ENCODE measurements around the gene NACC2. TPM values are rescaled to one million over a fixed set of nuclear protein-coding genes. Genes with fewer than 3 reads are reported as not detected.

The NACC2 gene
- polyA plus RNA-seq, 12 donors: 4.9 to 60.9 (median 9.1) TPM

DNA sequence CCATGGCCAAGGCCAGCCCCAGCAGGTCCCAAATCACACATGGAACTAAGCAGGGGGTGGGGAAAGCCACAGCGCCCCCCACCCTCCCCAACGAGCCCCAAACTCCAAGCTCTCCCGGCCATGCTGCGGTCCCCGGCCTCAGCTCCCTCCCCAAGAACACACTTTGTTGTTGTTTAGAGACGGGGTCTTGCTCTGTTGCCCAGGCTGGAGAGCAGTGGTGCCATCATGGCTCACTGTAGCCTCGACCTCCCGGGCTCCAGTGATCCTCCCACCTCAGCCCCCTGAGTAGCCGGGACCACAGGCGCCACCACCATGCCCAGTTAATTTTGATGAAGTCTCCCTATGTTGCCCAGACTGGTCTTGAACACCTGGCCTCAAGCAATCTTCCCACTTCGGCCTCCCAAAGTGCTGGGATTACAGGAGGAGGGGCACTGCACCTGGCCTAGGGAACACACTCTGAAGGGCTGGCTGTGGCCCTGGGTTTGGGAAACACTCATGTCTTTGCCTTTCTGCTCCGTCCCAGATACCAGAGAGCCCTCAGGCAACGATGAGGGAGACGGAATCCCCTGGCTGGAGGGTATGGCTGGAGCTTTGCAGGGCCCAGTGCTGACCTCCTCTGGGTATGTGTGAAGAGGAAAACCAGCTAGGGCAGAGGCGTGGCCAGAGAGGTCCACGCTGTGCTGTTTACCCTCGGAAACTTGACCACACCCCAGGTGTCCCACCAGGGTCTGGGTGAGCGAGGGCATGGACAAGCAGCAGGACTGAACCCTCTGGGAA lies 80.8 kb downstream of the NACC2 start:
- DNase-seq: no peak

GRCh38 chr9:136013524-136014034 lies 81.5 kb downstream of the NACC2 start:
- no peak for DNase-seq

DNA sequence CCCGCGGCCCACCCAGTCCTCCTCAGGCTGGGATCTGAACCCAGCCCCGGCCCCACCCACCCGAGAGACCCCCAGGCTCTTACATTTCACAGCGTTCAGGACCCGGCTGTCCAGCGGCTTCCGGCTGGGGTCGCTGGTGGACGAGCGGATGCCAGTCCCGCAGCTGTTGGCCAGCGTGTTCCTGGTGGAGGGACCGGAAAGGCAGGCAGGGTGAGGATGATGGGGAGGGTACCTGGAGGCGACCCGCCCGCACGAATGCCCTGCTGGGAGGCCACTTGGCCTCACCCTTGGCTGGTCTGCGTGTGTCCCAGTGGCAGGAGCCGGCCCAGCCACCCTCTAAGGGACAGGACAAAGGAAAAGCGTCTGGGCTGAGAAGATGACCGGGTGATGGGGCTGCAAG lies 82.0 kb downstream of the NACC2 start:
- DNase-seq: no peak

GRCh38 chr9:136012651-136013050 lies 82.4 kb downstream of the NACC2 start:
- DNase-seq: no peak

GRCh38 chr9:136011703-136012496 lies 83.2 kb downstream of the NACC2 start:
- peak; percentile 73 for DNase-seq

DNA sequence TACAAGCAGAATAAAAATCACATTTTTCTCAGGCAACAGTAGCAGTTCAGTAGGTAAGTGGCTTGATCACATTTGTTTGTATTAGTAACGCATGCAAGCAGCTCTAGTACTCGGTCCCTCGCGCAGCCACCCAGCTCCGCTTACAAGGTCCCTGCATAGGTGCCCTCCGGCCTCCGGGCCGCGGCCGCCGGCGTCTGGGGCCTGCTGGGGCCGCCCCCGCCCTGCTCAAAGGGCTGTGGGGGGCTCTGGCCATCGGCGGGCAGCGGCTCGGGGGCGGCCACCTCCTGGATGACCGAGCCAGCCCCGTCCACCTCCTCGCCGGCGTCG lies 83.8 kb downstream of the NACC2 start:
- DNase-seq: no peak

DNA sequence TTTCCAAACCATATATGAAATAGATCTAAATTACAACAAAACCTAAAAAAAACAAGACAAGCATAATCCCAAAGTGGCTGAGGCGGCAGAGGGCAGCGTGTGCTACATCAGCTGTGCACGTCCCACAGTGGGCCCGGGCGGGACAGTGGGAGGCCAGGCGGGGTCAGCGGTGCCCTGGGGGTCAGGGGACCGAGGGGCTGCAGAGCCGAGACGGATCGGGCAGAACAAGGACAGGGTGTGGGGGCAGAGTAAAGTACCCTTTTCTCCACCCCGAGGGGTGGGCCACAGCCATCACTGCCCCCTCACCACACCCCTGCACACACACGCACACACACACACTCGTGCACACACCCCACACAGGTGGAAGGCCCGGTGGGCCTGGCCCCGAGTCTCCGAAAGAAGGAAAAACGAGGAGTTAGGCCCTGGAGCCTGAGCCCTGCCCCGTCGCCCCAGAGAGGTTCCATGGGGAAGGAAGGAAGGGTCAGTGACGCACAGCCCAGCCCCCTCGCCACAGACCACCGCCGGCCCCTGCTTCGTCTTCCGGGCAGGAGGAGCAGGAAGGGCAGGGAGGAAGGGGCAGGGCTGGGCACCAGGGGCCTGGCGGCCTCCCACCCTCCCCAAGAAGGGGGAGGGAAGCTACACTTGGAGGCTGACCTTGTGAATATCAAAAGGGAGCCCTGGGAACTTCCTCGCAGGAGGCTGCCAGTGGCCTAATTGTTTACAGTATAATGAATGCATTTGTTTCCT lies 84.3 kb downstream of the NACC2 start:
- DNase-seq: no peak

- DNase-seq: no peak
Observed at GRCh38 chr9:136010176-136010575, 84.9 kb downstream of the NACC2 start.

DNA sequence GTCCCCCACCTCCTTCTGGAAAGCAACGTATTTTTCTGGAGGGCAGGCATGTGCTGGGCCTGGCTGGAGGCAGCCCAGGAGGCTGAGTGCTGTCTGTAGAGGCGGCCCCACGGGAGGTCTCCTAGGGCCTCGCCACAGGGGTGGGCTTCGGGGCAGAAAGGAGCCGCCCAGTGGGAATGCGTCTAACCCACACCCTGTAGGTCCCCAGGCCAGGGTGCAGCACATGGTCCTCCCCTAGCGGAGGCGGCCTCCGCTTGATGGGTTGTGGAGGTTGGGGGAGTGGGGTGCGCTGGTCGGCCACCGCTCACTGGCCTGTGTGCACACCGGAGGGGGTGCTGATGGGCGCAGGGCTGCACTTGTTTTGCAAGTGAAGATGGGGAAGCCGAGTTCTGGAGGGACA lies 85.6 kb downstream of the NACC2 start:
- DNase-seq: no peak

- no peak for DNase-seq
Observed at GRCh38 chr9:136008693-136008997, 86.4 kb downstream of the NACC2 start.

- no peak for DNase-seq
Observed at GRCh38 chr9:136007934-136008692, 87.0 kb downstream of the NACC2 start.

DNA sequence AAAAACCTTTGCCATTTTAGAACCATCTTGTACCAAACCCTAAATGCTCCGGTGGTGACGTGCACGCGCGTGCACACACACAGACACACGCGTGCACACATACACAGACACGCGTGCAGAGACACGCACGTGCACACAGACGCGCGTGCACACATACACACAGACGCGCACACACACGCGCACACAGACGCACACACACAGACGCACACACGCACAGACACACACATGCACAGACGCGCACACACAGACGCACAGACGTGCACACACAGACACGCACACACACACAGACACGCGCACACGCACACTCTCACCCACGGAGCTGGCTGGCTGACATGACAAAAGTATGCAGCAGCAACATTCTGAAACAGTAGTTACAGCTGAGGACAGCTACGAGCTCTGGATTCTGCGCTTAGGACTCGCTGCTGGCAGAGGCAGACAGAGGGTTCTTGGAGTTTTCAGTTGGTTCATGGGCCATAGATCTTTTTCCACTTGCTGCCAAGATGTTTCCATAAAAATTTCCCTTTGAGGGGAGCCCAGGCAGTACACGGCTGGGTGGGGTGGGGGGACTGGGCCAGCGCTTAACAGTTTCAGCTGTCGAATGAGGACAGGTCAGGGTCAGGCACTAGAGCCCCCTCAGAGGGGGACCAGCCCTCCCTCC lies 87.7 kb downstream of the NACC2 start:
- no peak for DNase-seq

DNA sequence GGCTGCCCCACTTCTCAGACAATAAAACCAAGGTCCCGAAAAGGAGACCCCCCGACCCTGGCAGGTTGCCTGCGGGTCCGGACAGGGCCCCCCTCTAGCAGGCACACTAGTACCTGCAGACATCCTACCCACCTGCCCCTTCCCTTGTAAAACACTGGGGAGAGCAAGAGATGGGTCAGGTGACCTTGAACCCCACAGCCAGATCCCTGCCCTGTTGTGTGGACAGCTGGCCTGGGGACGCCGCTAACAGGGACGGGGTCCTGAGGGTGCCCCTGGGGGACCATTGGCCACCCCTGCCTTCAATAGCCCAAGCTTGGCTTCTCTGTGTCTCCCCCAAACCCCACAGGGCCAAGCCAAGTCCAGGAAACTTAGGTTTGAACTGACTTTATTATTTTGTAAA lies 88.9 kb downstream of the NACC2 start:
- DNase-seq: no peak

- DNase-seq: no peak
Observed at GRCh38 chr9:136004712-136005111, 90.4 kb downstream of the NACC2 start.

GRCh38 chr9:136004219-136004618 lies 90.9 kb downstream of the NACC2 start:
- no peak for DNase-seq

GRCh38 chr9:136003411-136004218 lies 91.5 kb downstream of the NACC2 start:
- no peak for DNase-seq

DNA sequence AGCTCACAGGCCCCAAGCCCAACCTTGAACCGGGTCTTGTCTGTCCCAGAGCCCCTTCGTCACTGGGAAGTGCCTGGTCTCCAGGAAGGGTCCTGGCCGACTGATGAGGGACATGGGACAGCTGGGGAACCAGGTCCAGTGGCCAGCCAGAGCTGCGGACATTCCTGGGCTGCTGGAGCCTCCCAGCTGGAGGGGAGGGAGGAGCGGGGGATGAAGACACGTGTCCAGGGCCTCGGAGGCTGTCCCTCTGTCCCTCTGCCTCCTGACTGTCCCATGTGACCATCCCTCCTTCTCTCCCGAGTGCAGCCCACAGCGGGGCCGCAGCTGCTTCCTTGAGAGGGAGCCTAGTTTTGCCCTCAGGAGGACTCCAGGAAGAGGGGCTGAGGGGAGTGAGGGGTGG lies 92.2 kb downstream of the NACC2 start:
- no peak for DNase-seq

DNA sequence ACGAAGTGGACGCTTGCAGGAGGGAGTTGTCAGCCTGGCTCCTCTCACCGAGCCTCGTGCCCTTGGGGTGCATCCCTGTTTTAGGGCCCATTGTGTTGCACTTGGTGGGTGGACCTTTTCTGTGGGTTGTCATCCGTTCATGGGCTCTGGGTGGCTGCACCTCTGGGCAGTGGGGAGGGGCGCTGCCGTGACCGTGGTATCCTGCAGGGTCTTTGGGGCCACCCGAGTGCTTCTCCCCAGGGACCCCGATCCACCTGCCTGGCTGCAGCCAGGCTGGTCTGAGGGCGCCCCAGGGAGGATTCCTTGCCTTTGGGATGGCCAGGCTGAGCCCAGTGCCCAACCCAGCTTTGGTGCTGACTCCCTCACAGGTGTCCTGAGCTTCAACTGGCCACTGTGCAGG lies 92.9 kb downstream of the NACC2 start:
- no peak for DNase-seq

DNA sequence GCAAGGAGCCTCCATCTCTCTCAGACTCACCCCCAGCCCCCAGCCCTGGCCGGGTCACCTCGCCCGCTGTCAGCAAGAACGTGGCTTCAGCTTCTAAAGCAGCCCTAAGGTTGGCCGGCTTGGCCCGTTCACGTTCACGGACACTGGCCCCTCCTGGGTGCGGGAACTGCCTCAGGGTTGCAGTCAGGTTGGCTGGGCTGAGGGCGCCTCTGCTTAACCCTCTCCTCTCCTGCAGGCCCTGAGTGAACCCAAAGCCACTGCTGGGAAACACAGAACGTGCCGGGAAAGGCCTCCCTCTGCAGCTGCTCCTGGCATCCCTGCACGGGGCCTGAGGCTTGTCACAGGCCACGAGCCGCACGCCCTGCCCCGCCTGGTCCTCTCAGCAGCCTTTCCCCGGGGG lies 93.9 kb downstream of the NACC2 start:
- DNase-seq: no peak

GRCh38 chr9:135998410-135999071 lies 96.5 kb downstream of the NACC2 start:
- no peak for DNase-seq
